GM21515 (cell line): Measurements from ENCODE around the gene SHF.
"Not testable (repeated sequence)": the region's sequence is repeated elsewhere in the genome, so short reads cannot be mapped to it uniquely, and the experiment has no call there.

Source experiments
- ATAC-seq: cut with Tn5 transposase; IDR thresholded peaks from one replicate; pipeline ENCODE4 v1.9.1; 2021; ENCODE audit not compliant: unreplicated experiment

The SHF gene

DNA sequence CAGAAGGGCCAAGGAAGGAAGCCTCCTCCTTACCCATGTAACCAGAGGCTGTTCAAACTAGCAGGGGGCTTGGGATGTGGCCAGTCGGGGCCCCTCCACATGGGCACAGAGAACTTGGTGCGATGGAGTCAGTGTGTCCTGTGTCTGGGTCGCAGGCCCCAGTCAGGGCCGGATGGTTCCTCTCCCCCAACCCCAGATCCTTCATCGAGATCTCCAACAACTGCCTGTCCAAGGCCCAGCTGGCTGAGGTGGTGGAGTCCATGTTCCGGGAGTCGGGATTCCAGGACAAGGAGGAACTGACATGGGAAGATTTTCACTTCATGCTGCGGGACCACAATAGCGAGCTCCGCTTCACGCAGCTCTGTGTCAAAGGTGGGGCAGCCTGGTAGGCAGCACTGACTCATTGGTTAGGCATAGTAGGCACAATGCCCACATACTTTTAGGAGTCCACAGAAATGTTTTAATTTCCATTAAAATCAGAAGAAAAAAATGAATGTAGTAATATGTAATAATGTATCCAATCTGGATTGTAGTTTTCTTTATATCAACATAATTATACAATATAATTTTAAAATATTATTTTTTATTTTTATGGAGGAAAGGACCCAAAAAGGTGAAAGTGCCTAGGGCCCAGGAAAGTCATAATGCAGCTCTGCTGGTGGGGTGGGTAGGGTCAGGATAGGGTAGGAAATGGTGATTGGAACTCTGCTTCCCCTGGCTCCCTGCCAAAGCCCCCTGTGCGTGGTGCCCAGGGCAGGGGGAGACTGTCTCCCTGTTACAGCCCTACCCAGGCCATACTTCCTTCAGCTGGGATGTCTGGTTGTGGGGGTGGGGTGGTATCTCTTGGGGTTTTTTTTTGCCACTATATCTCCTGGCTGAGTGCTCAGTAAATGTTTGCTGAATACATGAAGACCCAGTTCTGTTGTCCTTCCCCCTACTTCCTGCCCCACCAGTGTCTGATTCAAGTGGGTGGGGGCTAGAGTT, 39.4 kb downstream of the SHF start:
- ATAC-seq, result no peak

DNA sequence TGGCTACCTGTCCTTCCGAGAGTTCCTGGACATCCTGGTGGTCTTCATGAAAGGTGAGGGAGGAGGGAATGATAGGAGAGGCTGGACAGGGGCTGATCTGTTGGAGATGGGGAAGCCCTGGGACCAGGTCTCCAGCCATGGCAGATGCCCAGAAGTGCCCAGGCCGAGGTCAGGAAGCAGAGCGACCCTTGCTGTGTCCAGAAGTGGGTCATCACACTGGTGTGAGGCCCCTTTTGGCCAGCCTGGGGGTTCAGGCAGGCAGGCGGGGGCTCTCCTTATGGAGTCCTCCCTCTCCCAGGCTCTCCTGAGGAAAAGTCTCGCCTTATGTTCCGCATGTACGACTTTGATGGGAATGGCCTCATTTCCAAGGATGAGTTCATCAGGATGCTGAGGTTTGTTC, 40.2 kb downstream of the SHF start:
- ATAC-seq, result no peak

GRCh38 chr15:45146405-45146804, 41.4 kb downstream of the SHF start:
- no peak for ATAC-seq

DNA sequence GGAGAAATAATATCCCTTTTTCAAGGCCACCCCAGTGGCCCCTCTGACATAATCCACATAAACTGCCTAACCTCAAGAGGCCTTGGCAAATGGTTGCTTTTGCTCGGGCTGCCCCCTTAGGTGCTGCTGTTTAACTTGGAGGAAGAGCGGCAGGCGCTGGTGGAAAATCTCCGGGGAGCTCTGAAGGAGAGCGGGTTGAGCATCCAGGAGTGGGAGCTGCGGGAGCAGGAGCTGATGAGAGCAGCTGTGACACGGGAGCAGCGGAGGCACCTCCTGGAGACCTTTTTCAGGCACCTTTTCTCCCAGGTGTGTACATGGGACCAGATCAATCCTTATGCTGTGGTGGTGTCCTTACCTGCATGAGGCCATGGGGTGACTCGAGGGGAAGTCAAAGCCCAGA, 43.0 kb downstream of the SHF start:
- ATAC-seq, result no peak

- ATAC-seq, result no peak
These were observed 43.8 kb downstream of the SHF start for GRCh38 chr15:45143946-45144345.

DNA sequence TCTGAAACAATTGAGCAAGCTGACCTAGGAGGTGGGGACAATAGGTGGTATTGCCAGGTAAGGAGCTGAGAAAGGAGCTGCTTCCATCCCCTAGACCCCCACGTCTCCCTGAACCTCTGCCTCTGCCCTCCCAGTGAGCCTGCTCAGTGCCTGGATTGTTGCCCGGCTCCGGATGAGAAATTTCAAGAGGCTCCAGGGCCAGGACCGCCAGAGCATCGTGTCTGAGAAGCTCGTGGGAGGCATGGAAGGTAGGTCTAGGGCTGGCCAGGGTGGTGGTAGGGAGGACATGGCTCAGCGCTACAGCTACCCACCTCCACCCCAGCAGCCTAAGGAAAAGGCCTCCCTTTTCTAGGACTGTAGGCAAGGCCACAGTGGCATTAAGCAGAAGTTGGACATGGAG, 44.7 kb downstream of the SHF start:
- no peak for ATAC-seq

DNA sequence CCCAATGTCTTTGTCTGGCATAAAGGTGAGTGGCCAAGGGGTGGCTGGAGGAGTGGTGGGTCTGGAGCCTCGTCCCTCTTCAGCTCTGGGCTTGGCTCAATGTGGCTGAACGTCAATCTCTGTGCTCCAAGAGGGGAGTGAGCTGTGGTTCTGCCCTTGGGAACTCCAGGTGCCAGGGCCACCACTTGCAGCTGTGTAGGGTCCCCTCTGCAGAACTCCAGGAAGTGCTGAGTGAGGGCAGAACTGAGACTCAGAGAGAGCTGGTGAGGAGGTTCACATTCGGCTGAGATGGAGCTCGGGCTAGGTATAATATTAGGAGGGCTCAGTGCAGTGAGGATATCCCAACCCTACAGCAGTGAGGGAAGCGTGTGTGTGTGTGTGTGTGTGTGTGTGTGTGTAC, 46.4 kb downstream of the SHF start:
- no peak for ATAC-seq

DNA sequence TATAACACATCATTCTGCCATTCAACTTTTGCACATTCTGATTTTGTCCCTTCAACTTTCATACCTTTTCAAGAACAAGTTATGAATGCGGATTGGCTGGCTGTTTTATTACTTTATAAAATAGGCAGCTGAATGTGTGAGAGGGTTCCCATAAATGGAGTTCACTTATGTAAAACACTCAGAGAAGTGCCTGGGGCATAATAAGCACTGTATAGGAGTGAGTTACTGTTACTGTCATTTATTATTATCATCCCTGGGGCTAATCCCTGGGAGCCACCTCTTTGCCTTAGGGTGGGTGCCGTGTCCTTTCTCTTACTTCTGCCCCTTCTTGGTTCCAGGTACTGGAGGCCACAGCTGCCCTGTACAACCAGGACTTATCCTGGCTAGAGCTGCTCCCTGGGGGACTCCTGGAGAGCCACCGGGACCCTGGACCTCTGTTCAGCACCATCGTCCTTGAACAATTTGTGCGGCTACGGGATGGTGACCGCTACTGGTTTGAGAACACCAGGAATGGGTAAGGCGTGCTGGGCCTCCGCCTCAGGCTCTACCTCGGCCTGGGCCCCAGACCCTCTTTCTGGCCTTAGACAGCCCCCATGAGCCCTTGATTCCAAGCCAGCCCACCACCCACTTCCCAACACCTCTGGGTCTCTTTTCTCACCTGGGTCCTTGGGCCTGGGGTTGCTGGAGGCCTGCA, 47.1 kb downstream of the SHF start:
- ATAC-seq, result no peak

DNA sequence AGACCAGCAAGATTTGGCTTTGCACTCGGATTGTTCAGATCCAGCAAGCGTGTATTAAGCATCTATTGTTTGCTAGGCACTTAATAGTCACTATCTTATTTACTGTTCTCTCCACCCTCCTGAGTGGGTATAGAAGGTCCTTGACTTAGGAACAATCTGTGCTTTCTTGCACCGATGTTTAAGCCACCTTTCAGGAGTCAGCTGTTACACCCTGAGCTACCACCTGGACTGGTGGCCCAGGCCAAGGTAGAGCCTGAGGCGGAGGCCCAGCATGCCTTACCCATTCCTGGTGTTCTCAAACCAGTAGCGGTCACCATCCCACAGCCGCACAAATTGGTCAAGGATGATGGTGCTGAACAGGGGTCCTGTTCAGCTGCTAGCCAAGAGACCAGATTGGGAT, 48.0 kb downstream of the SHF start:
- ATAC-seq, result no peak

DNA sequence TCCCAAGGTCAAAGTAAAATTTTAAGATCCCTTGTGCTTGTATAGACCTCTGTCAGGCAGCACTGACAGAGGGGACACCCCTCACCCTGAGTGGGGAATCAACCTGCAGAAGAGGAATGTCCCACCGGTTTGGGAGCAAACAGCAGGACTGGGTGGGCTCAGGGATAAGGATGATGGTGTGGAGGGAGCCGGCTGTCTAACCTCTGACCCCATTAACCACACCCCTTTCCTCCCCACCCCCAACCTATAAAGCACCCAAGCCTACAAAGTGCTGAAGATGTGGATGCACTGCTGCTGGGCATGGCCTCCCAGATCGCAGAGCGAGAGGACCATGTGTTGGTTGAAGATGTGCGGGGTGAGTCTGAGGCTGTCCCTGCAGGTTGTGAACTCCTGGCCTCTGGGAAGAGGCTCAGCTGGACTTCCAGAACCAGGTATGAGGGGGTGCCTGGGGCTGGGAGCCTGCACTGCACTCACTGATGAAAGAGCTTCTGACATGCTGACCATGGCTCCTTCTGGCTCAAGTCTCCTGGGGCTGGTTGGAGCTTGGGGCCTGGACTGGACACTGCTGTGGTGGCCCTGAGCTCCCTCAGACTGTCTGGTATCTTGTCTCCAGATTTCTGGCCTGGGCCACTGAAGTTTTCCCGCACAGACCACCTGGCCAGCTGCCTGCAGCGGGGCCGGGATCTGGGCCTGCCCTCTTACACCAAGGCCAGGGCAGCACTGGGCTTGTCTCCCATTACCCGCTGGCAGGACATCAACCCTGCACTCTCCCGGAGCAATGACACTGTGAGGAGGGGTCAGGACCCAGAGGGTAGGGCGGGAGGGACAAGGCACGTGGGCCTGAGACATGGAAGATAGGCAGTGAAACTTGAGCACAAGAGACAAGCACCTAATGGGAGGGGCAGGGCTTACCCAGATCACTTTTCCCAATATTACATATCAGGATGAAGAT, 48.7 kb downstream of the SHF start:
- ATAC-seq, result no peak

DNA sequence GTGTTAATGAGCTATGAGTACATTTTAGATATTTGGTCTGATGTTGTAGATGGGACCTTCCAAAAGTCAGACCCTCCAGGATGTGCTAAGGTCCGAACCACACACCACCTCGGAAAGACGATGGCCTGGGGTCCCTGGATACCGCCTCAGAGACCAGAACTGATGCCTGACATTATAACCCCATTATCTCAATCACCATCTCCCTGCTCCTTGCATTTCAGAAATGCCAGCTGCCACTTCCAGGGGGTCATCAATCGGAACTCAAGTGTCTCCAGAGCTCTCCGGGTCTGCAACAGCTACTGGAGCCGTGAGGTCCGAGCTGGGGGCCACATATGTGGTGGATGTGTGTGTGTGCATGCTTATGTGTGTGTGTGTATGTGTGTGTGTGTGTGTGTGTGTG, 50.1 kb downstream of the SHF start:
- ATAC-seq, result no peak

GRCh38 chr15:45136378-45136764, 51.4 kb downstream of the SHF start:
- ATAC-seq, result no peak

- ATAC-seq, result not testable (repeated sequence)
These were observed 51.9 kb downstream of the SHF start for GRCh38 chr15:45135705-45136377.

DNA sequence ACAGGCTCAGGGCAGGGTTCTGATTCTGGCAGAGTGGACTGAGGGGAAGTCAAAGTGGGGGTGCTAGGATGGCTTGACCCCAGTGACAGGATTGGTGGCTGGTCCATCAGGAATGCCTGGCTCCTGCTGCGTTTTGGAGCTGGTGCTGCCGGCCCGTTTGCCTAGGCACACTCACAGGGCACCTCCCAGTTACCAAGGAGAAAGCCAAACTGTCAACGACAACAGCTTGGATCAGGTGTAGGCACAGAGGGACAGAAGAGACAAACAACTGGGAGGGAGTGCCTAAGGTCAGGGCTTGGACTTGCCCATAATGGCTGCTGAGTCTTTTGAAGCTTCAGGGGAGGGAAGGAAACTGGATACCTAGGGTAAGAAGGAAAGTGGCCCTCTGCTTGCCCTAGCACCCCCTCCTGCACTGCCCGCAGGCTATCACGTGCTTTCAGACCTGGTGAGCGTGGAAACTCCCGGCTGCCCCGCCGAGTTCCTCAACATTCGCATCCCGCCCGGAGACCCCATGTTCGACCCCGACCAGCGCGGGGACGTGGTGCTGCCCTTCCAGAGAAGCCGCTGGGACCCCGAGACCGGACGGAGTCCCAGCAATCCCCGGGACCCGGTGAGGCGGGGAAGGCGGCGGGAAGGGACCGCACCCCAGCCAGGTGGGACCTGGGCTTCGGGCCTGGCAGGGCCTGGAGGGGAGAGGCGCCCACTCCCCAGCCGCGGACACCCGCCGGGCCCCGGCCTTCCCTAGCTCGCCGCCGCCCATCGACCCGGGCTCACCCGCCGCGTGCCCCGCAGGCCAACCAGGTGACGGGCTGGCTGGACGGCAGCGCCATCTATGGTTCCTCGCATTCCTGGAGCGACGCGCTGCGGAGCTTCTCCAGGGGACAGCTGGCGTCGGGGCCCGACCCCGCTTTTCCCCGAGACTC, 52.8 kb downstream of the SHF start:
- no peak for ATAC-seq

GRCh38 chr15:45134046-45134445, 53.7 kb downstream of the SHF start:
- no peak for ATAC-seq

- no peak for ATAC-seq
These were observed 54.2 kb downstream of the SHF start for GRCh38 chr15:45133561-45133920.

GRCh38 chr15:45132844-45133560, 54.8 kb downstream of the SHF start:
- no peak for ATAC-seq

- ATAC-seq, result no peak
These were observed 56.3 kb downstream of the SHF start for GRCh38 chr15:45131510-45131909.
